Measurements from ENCODE around the gene PLCB1. TPM values are rescaled to one million over a fixed set of nuclear protein-coding genes. Genes with fewer than 3 reads are reported as not detected.

Gene PLCB1
- total and polyA plus RNA-seq, 2 donors (not counting 1 experiment from before 2014, with no cell fraction given): 13.4 to 23.3 TPM

DNA sequence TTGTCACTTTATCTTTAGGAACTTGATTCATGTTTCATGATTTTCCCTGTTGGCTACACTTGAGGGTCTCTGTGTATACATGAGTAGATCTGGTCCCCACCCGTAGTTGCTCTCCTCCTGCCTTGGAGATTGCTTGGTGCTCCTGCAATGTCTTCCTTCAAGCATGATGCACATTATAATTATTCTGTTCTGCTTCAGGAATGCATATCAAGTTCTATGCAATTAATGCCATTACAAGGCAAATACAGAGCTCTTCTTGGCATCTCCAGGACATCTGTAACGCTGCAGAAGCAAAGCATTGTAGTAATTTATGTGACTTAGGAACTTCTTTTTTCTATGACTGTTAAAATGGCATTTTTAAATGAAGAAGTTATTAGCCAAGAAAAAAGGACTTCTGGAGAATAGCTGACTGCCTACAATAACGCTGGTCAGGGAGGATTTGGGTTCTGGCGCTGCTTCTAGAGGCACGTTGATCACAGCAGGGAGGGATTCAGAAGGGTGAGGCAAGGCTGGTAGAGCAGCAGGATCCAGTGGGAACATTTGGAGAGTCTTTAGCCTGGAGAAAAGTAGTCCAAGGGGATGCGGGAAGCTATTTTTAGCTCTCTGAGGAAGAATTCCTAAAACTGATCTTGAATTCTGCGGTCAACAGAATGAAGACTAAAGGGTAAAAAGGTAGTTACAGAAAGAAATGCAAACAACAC lies 203.6 kb downstream of the PLCB1 start:
- TF ChIP-seq EZH2 (IDR thresholded peaks at IDR 0.05; ENCODE audit: low read length, missing control alignments) (no peak), CTCF (conservative IDR thresholded peaks at IDR 0.05 in 1 of 2, IDR thresholded peaks at IDR 0.05 in 1 of 2; ENCODE audit: low read depth in 1 of 2, low read length in 2 of 2) (no peak)
- Histone ChIP-seq H3K79me2 (ENCODE audit: control insufficient read depth, insufficient read depth, low read length) (no peaks in the 10 kb centered on the region), H3K36me3 (ENCODE audit: control insufficient read depth, insufficient read depth, low read length) (no peaks in the 10 kb centered on the region), H4K20me1 (ENCODE audit: control insufficient read depth, extremely low read depth, insufficient read depth, low read length) (no peaks in the 10 kb centered on the region), H3K4me2 (ENCODE audit: extremely low read depth, insufficient read depth, low read length) (no peak overlapping the region), H3K9me3 (ENCODE audit: control insufficient read depth, insufficient read depth, low read depth, low read length) (no peaks in the 10 kb centered on the region), H3K9ac (ENCODE audit: insufficient read depth, low read length) (no peak overlapping the region), H2AFZ (ENCODE audit: low read length) (no peak overlapping the region), H3K27ac (ENCODE audit: insufficient read depth, low read length) (no peak overlapping the region), H3K27me3 (ENCODE audit: control insufficient read depth, insufficient read depth, low read length) (no peaks in the 10 kb centered on the region), H3K4me3 (replicated peaks in 1 of 4; ENCODE audit: control extremely low read depth in 1 of 4, insufficient read depth in 1 of 4, low read depth in 3 of 4, low read length in 4 of 4) (no peak overlapping the region), H3K4me1 (ENCODE audit: control insufficient read depth, extremely low read depth, insufficient read depth, low read length) (peaks cover 2% of the 10 kb centered on the region)
- no peak for DNase-seq (ENCODE audit: low read depth in 2 of 2)

DNA sequence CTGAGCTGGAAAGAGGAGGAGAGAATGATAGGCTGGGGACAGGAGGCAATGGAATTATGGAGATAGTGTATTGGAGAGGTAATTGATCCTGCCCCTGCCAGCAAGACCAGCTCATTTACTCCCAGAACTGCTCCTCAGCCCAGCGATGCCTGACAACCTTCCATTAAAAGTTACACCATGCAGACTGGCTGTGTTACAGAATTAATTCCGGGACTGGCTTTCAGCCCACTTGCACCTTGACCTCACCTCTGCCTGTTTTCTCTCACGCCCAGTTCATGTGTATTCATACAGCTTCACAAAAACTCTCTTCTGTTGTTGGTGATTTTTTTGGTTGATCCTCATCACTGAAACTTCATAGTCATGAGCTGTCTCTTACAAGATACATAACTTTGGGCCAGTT lies 207.3 kb downstream of the PLCB1 start:
- H3K27ac ChIP-seq (ENCODE audit: insufficient read depth, low read length): no peak overlapping the region
- no peak for TF ChIP-seq CTCF (conservative IDR thresholded peaks at IDR 0.05 in 1 of 2, IDR thresholded peaks at IDR 0.05 in 1 of 2; ENCODE audit: low read depth in 1 of 2, low read length in 2 of 2)
- no peak for TF ChIP-seq EZH2 (IDR thresholded peaks at IDR 0.05; ENCODE audit: low read length, missing control alignments)
- no peak overlapping the region for H3K9ac ChIP-seq (ENCODE audit: insufficient read depth, low read length)
- H3K4me1 ChIP-seq (ENCODE audit: control insufficient read depth, extremely low read depth, insufficient read depth, low read length): no peaks in the 10 kb centered on the region
- DNase-seq (ENCODE audit: low read depth in 2 of 2): no peak
- no peaks in the 10 kb centered on the region for H3K27me3 ChIP-seq (ENCODE audit: control insufficient read depth, insufficient read depth, low read length)
- no peaks in the 10 kb centered on the region for H4K20me1 ChIP-seq (ENCODE audit: control insufficient read depth, extremely low read depth, insufficient read depth, low read length)
- H3K36me3 ChIP-seq (ENCODE audit: control insufficient read depth, insufficient read depth, low read length): no peaks in the 10 kb centered on the region
- H2AFZ ChIP-seq (ENCODE audit: low read length): no peak overlapping the region
- no peak overlapping the region for H3K4me3 ChIP-seq (replicated peaks in 1 of 4; ENCODE audit: control extremely low read depth in 1 of 4, insufficient read depth in 1 of 4, low read depth in 3 of 4, low read length in 4 of 4)
- H3K79me2 ChIP-seq (ENCODE audit: control insufficient read depth, insufficient read depth, low read length): no peaks in the 10 kb centered on the region
- no peak overlapping the region for H3K4me2 ChIP-seq (ENCODE audit: extremely low read depth, insufficient read depth, low read length)
- H3K9me3 ChIP-seq (ENCODE audit: control insufficient read depth, insufficient read depth, low read depth, low read length): no peaks in the 10 kb centered on the region

- Histone ChIP-seq H4K20me1 (ENCODE audit: control insufficient read depth, extremely low read depth, insufficient read depth, low read length) (no peaks in the 10 kb centered on the region), H3K36me3 (ENCODE audit: control insufficient read depth, insufficient read depth, low read length) (no peaks in the 10 kb centered on the region), H3K4me2 (ENCODE audit: extremely low read depth, insufficient read depth, low read length) (no peak overlapping the region), H2AFZ (ENCODE audit: low read length) (no peak overlapping the region), H3K4me1 (ENCODE audit: control insufficient read depth, extremely low read depth, insufficient read depth, low read length) (no peaks in the 10 kb centered on the region), H3K79me2 (ENCODE audit: control insufficient read depth, insufficient read depth, low read length) (no peaks in the 10 kb centered on the region), H3K9ac (ENCODE audit: insufficient read depth, low read length) (no peak overlapping the region), H3K27ac (ENCODE audit: insufficient read depth, low read length) (no peak overlapping the region), H3K4me3 (replicated peaks in 1 of 4; ENCODE audit: control extremely low read depth in 1 of 4, insufficient read depth in 1 of 4, low read depth in 3 of 4, low read length in 4 of 4) (no peak overlapping the region), H3K9me3 (ENCODE audit: control insufficient read depth, insufficient read depth, low read depth, low read length) (no peaks in the 10 kb centered on the region), H3K27me3 (ENCODE audit: control insufficient read depth, insufficient read depth, low read length) (no peaks in the 10 kb centered on the region)
- DNase-seq (ENCODE audit: low read depth in 2 of 2): no peak
- no peak for TF ChIP-seq EZH2 (IDR thresholded peaks at IDR 0.05; ENCODE audit: low read length, missing control alignments)
- TF ChIP-seq CTCF (conservative IDR thresholded peaks at IDR 0.05 in 1 of 2, IDR thresholded peaks at IDR 0.05 in 1 of 2; ENCODE audit: low read depth in 1 of 2, low read length in 2 of 2): no peak
These were observed 210.3 kb downstream of the PLCB1 start for GRCh38 chr20:8342391-8342790.
